HEK293 (cell line): ENCODE results near the gene PARD3B.

ENCODE experiments used
- CTCF ChIP-seq: fragments of 450-650 bp; formaldehyde crosslinking; IDR thresholded peaks from 2 replicates; pipeline ENCODE4 v1.5.1; 2016; ENCODE audit warnings: missing biosample characterization, missing genetic modification characterization
- HIC1 ChIP-seq: fragments of 450-650 bp; formaldehyde crosslinking; IDR thresholded peaks from 2 replicates; pipeline ENCODE4 v1.5.1; 2016; ENCODE audit warnings: missing biosample characterization, missing genetic modification characterization
- ZNF660 ChIP-seq: fragments of 450-650 bp; IDR thresholded peaks from 2 replicates; pipeline ENCODE4 v1.5.1; 2018; ENCODE audit warnings: missing biosample characterization, mild to moderate bottlenecking, missing genetic modification characterization

- TF ChIP-seq ZNF660 (tag by site-specific recombination) = no peak
- TF ChIP-seq CTCF (tag by site-specific recombination) = no peak
- TF ChIP-seq HIC1 (tag by site-specific recombination) = no peak
Observed at GRCh38 chr2:205563646-205564045, 1018.4 kb downstream of the PARD3B start.
